MCF 10A (cell line): Measurements from ENCODE around the gene GAL3ST2. TPM values are rescaled to one million over a fixed set of nuclear protein-coding genes. Genes with fewer than 3 reads are reported as not detected.
A peak's percentile ranks its signal among the peaks of the same experiment; 100 is the strongest.

ENCODE experiments used
- BruUV-seq: library from RNA; stranded (reverse); fragments of 400-500 nt; replicated peaks from 2 replicates; lab custom pipeline; 2021; lab: Mats Ljungman, UMichigan
- CTCF ChIA-PET: fragments of 300-600 bp; sonication (Branson Sonifier 250); formaldehyde crosslinking; extraction: SDS; loops from one replicate; lab custom pipeline; 2021; ENCODE audit warnings: antibody characterized with exemption, inconsistent platforms; lab: Yijun Ruan, JAX
- POLR2A ChIA-PET: fragments of 300-600, 350-650 bp; sonication (Branson Sonifier 250); formaldehyde crosslinking; extraction: SDS; loops from one replicate; lab custom pipeline; 2020; ENCODE audit warnings: antibody characterized with exemption, inconsistent platforms; lab: Yijun Ruan, JAX
- DNase-seq: peaks from one replicate; pipeline ENCODE4 v3.0.0-alpha.2; 2018; ENCODE audit not compliant: unreplicated experiment
- H3K27ac Mint-ChIP-seq: one replicate; pipeline ENCODE4 v1.8.0; 2022; ENCODE audit warnings: mild to moderate bottlenecking, low read depth, mixed read lengths; ENCODE audit not compliant: unreplicated experiment
- H3K27me3 Mint-ChIP-seq: one replicate; pipeline ENCODE4 v1.8.0; 2022; ENCODE audit warnings: mixed read lengths; ENCODE audit not compliant: insufficient read depth, unreplicated experiment
- H3K36me3 Mint-ChIP-seq: one replicate; pipeline ENCODE4 v1.8.0; 2022; ENCODE audit warnings: mild to moderate bottlenecking, moderate library complexity, mixed read lengths; ENCODE audit not compliant: insufficient read depth, unreplicated experiment
- H3K4me1 Mint-ChIP-seq: one replicate; pipeline ENCODE4 v1.8.0; 2022; ENCODE audit warnings: mixed read lengths; ENCODE audit not compliant: insufficient read depth, unreplicated experiment
- H3K4me3 Mint-ChIP-seq: one replicate; pipeline ENCODE4 v1.8.0; 2022; ENCODE audit warnings: mild to moderate bottlenecking, moderate library complexity, mixed read lengths; ENCODE audit not compliant: unreplicated experiment
- H3K9me3 Mint-ChIP-seq: one replicate; pipeline ENCODE4 v1.8.0; 2022; ENCODE audit warnings: mixed read lengths; ENCODE audit not compliant: unreplicated experiment
- CTCF ChIP-seq: fragments of 200-600 bp; IDR thresholded peaks from one replicate; pipeline ENCODE4 v1.8.0; 2022; ENCODE audit warnings: antibody characterized with exemption, mild to moderate bottlenecking; ENCODE audit not compliant: unreplicated experiment
- intact Hi-C: fragments of 100-400 bp; cut with micrococcal nuclease; formaldehyde crosslinking; loops from 2 replicates; pipeline ENCODE4 v1.14.1; 2022
- total RNA-seq: library from RNA; stranded (reverse); gene quantifications from 2 replicates; pipeline ENCODE4 v1.2.3, GENCODE V29; 2022

Gene GAL3ST2
- total RNA-seq, 1 experiment from 2014 or later: not detected

DNA sequence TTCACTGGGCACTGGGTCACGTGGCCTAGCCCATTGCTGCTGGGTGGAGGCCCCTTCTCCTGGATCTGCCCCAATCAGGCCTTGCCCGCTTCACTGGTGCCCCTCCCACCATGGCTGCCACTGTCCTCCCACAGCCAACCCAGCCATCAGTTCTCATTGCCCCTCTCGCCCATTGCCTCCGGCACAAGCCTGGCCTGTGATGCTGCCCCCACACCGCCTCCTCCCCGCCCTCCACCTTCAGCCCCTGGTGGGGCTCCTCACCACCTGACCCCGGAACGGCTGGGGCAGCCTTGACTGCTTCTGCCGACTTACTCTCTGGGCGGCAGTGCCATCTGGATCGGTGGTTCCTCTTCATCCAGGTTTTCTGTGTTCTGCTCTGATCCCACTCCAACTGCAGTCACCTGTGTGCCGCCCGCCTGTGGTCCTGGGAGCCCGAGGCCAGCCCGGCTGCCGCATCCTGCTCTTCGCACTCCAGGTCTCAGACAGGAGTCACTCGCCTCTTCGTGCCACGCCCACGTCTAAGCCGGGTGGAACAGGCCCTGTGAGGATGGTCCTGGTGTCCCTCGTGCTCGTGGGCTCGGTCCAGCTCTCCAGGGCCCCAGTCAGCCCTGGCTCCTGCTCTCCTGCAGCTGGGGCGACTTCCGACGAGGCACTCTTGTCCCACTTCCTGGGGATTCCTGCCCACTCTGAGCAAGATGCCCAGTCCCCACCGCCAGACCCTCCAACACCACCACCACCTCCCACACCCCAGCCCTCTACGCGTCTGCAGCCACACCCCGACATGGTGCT, 28.0 kb upstream of the GAL3ST2 start:
- H3K27me3 Mint-ChIP-seq: no peaks in the 10 kb centered on the region
- H3K36me3 Mint-ChIP-seq: peaks cover 38% of the 10 kb centered on the region
- DNase-seq: no peak
- H3K9me3 Mint-ChIP-seq: peaks cover 8% of the 10 kb centered on the region
- TF ChIP-seq CTCF: no peak
- no TSS peak for BruUV-seq
- ChIA-PET POLR2A (no interaction called here), CTCF (interaction anchor here (0.7 kb wide), 1 partner anchor 9 kb away, joined by 3 read pairs; no protein-coding TSS in a partner anchor)
- intact Hi-C loops: no loop called here
- H3K4me3 Mint-ChIP-seq: no peak overlapping the region
- H3K4me1 Mint-ChIP-seq: no peaks in the 10 kb centered on the region
- no peak overlapping the region for H3K27ac Mint-ChIP-seq

DNA sequence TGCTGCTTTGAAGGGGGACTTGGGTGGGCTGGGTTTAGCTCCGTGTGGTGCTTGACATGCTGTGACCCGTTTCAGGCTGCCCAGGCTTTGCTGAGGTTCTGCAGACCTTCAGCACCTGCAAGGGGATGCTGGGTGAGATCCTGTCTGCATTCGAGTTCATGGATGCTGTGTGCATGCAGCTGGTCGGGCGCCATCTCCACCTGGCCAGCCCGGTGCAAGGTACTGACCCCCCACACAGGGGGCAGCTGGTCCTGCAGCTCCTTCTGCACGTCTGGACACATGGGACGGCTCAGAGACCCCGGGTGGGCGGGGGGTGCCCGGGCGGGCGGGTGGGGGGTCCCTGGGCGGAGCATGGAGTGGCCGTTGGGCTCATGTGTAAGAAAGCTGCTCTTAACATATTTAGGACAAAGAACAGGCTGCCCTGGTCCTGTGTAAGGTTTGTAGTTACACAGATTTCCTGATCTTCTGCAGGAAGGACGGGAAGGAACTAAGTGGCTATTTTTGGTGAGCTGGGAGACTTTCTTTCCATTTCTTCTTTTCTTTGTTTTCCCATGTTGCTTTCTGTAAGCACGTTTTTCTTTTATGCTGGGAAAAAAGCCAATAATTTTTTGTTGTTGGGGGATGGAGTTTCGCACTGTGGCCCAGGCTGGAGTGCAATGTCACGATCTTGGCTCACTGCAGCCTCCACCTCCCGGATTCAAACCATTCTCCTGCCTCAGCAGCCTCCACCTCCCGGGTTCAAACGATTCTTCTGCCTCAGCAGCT, 26.4 kb upstream of the GAL3ST2 start:
- Mint-ChIP-seq H3K9me3 (peaks cover 8% of the 10 kb centered on the region), H3K4me3 (no peak overlapping the region), H3K36me3 (peaks cover 52% of the 10 kb centered on the region), H3K27ac (peak overlapping the region; percentile 30), H3K27me3 (no peaks in the 10 kb centered on the region), H3K4me1 (no peaks in the 10 kb centered on the region)
- intact Hi-C loops: no loop called here
- no TSS peak for BruUV-seq
- no peak for TF ChIP-seq CTCF
- POLR2A ChIA-PET: no interaction called here
- DNase-seq: no peak
- CTCF ChIA-PET: interaction anchor here (0.8 kb wide), 1 partner anchor 128 kb away, joined by 3 read pairs; no protein-coding TSS in a partner anchor

DNA sequence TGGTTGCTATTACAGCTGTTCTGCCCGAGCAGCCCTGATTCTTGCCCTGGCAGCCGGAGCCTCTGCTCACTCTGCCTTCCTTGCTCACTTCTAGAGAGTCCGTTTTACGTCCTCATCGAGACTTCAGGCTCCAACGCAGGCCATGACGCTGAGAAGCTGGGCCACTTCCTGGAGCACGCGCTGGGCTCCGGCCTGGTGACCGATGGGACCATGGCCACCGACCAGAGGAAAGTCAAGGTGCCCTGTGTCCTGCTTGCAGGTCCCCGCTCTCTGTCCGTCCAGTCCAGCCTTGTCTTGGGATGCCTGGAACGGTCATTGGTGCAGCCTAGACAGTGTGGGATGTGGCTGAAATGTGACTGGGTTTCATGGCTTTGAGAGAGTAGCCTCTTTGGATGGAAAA, 25.5 kb upstream of the GAL3ST2 start:
- BruUV-seq: no TSS peak
- POLR2A ChIA-PET: no interaction called here
- no peak for TF ChIP-seq CTCF

GRCh38 chr2:241751776-241752175, 24.8 kb upstream of the GAL3ST2 start:
- intact Hi-C loops: no loop called here
- Mint-ChIP-seq H3K27ac (no peak overlapping the region), H3K27me3 (no peaks in the 10 kb centered on the region), H3K4me1 (no peaks in the 10 kb centered on the region), H3K36me3 (peaks cover 52% of the 10 kb centered on the region), H3K9me3 (no peaks in the 10 kb centered on the region), H3K4me3 (no peak overlapping the region)
- POLR2A ChIA-PET: interaction anchor here (0.6 kb wide), 1 partner anchor 46 kb away, joined by 3 read pairs; no protein-coding TSS in a partner anchor
- CTCF ChIA-PET: no interaction called here
- no TSS peak for BruUV-seq
- no peak for DNase-seq
- TF ChIP-seq CTCF: no peak

More for the DNA sequence above, 25.5 kb upstream of the GAL3ST2 start:
- peaks cover 3% of the 10 kb centered on the region for H3K9me3 Mint-ChIP-seq
- no peaks in the 10 kb centered on the region for H3K27me3 Mint-ChIP-seq
- H3K4me3 Mint-ChIP-seq: no peak overlapping the region
- CTCF ChIA-PET: interaction anchor here (0.8 kb wide), 1 partner anchor 127 kb away, joined by 3 read pairs; no protein-coding TSS in a partner anchor
- H3K36me3 Mint-ChIP-seq: peaks cover 51% of the 10 kb centered on the region
- H3K27ac Mint-ChIP-seq: no peak overlapping the region
- intact Hi-C loops: no loop called here
- no peak for DNase-seq
- no peaks in the 10 kb centered on the region for H3K4me1 Mint-ChIP-seq
